ENCODE results near the gene DSG3.
"Not testable (repeated sequence)": the region's sequence is repeated elsewhere in the genome, so short reads cannot be mapped to it uniquely, and the experiment has no call there.

The DSG3 gene

DNA sequence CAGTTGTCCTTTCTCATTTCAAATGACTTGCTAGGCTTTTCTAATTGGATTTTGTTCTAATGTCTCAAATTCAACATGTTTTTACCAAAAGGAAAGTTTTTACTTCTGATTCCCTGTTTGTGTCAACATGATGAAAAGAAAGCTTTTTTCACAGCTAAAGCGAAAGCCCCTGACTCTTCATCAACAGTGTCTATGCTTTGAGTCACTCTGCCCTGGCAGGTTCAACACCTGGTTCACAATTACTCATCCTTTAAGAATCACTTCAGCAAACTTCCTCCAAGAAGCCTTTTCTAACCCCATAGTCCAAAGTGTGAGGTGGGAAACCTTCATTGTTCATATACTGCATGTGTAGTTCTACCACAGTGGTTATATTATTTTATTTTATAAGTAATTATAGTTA is 42.8 kb downstream of the DSG3 start:
- peak; percentile 38 for DNase-seq (ENCODE audit: low read depth)
- TF ChIP-seq, protein P1, sequence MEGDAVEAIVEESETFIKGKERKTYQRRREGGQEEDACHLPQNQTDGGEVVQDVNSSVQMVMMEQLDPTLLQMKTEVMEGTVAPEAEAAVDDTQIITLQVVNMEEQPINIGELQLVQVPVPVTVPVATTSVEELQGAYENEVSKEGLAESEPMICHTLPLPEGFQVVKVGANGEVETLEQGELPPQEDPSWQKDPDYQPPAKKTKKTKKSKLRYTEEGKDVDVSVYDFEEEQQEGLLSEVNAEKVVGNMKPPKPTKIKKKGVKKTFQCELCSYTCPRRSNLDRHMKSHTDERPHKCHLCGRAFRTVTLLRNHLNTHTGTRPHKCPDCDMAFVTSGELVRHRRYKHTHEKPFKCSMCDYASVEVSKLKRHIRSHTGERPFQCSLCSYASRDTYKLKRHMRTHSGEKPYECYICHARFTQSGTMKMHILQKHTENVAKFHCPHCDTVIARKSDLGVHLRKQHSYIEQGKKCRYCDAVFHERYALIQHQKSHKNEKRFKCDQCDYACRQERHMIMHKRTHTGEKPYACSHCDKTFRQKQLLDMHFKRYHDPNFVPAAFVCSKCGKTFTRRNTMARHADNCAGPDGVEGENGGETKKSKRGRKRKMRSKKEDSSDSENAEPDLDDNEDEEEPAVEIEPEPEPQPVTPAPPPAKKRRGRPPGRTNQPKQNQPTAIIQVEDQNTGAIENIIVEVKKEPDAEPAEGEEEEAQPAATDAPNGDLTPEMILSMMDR (IDR thresholded peaks at IDR 0.05; ENCODE audit: low read depth, low read length, missing control alignments), result no peak
- no peak overlapping the region for H3K4me3 ChIP-seq (ENCODE audit: low read depth, low read length)

DNA sequence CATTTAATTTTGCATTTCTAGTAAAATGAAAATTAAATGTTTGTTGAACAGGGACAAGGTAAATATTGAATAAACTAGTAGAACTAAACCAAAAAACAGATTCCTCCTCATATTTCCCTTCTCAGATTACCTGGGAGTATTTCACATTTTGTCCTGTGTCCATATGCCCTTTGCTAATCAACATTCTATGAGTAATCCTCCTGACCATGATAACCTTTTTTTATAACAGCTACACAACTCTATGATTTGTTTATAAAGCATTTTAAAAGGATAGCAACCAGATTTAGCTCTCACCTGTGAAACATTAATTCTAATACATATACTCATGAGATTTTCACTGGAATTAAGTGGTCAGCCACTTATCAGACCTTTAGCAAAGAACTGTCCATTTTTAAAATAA is 43.3 kb downstream of the DSG3 start:
- H3K4me3 ChIP-seq (ENCODE audit: low read depth, low read length), result no peak overlapping the region
- TF ChIP-seq, protein P1 (IDR thresholded peaks at IDR 0.05; ENCODE audit: low read depth, low read length, missing control alignments), result no peak
- DNase-seq (ENCODE audit: low read depth), result no peak

- no peak overlapping the region for H3K4me3 ChIP-seq (ENCODE audit: low read depth, low read length)
- TF ChIP-seq, protein P1 (IDR thresholded peaks at IDR 0.05; ENCODE audit: low read depth, low read length, missing control alignments), result no peak
- no peak for DNase-seq (ENCODE audit: low read depth)
Measured at GRCh38 chr18:31491586-31491985, 44.0 kb downstream of the DSG3 start.

GRCh38 chr18:31492671-31493070 is 45.1 kb downstream of the DSG3 start:
- H3K4me3 ChIP-seq (ENCODE audit: low read depth, low read length), result no peak overlapping the region
- no peak for DNase-seq (ENCODE audit: low read depth)
- TF ChIP-seq, protein P1 (IDR thresholded peaks at IDR 0.05; ENCODE audit: low read depth, low read length, missing control alignments), result no peak

- H3K4me3 ChIP-seq (ENCODE audit: low read depth, low read length), result no peak overlapping the region
- no peak for DNase-seq (ENCODE audit: low read depth)
- TF ChIP-seq, protein P1 (IDR thresholded peaks at IDR 0.05; ENCODE audit: low read depth, low read length, missing control alignments), result no peak
Measured at GRCh38 chr18:31493171-31493570, 45.6 kb downstream of the DSG3 start.

DNA sequence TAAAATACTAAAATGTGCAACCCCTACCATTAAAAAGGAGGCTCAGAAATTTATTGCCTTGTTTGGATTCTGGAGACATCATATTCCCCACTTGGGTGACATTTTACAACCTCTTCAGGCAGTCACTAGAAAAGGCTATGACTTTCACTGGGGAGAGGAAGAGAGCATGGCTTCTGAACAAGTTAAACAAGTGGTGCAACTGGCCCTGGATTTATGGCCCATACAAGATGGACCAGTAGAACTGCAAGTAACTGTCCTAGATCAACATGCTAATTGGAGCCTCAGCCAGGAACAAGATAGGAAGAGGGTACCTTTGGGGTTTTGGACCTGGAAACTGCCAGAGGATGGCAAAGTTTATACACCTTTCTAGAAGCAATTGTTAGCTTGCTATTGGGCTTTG is 46.4 kb downstream of the DSG3 start:
- H3K4me3 ChIP-seq (ENCODE audit: low read depth, low read length), result no peak overlapping the region
- no peak for DNase-seq (ENCODE audit: low read depth)
- TF ChIP-seq, protein P1 (IDR thresholded peaks at IDR 0.05; ENCODE audit: low read depth, low read length, missing control alignments), result no peak

GRCh38 chr18:31494705-31495244 is 47.2 kb downstream of the DSG3 start:
- H3K4me3 ChIP-seq (ENCODE audit: low read depth, low read length); DNase-seq (ENCODE audit: low read depth): not testable (repeated sequence)

Measured in GM12864 (cell line).